Ovary (tissue), 3 donors: ENCODE data around the gene SLC2A6.

Experiments
- POLR2A ChIP-seq: fragments of 450-650 bp; IDR thresholded peaks from one replicate; pipeline ENCODE4 v1.6.1; 2017; ENCODE audit warnings: antibody characterized with exemption, mild to moderate bottlenecking, moderate library complexity
- TF ChIP-seq, protein P1 (sequence below), 3 donors: fragments of 450-650 bp in 2 of 3; fragments of 200-600 bp in 1 of 3; IDR thresholded peaks; one replicate each; pipeline versions ENCODE4 v1.5.1 to v1.8.0; 2016 to 2022; ENCODE audit warnings: antibody characterized with exemption in 3 of 3, mild to moderate bottlenecking in 1 of 3
- donor health status: DM: no; HTN: no; CAD: no.

DNA sequence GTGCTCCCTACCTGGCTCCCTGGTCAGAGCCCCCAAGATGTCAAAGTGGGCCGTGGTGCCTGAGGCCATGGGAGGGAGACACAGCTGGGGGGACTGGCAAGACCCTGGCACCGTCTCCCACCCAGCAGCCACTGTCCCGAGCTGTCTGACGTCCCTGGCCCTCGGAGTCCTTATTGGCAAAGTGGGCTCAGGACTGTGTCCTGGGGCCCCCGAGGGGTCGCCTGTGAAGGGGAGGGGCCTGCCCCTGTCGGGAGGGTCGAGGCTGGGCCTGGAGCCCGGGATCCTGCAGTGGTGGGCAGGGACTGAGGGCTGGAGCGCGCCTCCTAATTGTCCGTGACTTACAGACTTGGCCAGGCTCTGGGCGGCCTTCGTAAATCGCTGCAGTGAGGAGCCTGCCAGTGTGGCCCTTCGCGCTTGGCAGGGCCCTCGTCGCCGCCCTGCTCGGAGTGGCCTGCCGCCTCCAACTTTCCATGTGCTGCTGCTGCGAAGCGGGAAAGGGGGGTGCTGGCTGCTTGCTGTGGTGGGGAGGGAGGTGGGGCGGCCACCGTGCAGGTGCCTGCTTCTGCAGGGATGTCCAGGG, 32.1 kb upstream of the SLC2A6 start:
- no peak for TF ChIP-seq POLR2A
- TF ChIP-seq, protein P1, sequence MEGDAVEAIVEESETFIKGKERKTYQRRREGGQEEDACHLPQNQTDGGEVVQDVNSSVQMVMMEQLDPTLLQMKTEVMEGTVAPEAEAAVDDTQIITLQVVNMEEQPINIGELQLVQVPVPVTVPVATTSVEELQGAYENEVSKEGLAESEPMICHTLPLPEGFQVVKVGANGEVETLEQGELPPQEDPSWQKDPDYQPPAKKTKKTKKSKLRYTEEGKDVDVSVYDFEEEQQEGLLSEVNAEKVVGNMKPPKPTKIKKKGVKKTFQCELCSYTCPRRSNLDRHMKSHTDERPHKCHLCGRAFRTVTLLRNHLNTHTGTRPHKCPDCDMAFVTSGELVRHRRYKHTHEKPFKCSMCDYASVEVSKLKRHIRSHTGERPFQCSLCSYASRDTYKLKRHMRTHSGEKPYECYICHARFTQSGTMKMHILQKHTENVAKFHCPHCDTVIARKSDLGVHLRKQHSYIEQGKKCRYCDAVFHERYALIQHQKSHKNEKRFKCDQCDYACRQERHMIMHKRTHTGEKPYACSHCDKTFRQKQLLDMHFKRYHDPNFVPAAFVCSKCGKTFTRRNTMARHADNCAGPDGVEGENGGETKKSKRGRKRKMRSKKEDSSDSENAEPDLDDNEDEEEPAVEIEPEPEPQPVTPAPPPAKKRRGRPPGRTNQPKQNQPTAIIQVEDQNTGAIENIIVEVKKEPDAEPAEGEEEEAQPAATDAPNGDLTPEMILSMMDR (IDR thresholded peaks at IDR 0.05), result no peak
